HG02571 (cell line): ENCODE measurements around the gene DNMT3L.
"Not testable (repeated sequence)": the region's sequence is repeated elsewhere in the genome, so short reads cannot be mapped to it uniquely, and the experiment has no call there.

ENCODE experiments used
- ATAC-seq: cut with Tn5 transposase; IDR thresholded peaks from one replicate; pipeline ENCODE4 v1.9.1; 2021; ENCODE audit warnings: mild to moderate bottlenecking, moderate library complexity; ENCODE audit not compliant: unreplicated experiment

DNMT3L gene

DNA sequence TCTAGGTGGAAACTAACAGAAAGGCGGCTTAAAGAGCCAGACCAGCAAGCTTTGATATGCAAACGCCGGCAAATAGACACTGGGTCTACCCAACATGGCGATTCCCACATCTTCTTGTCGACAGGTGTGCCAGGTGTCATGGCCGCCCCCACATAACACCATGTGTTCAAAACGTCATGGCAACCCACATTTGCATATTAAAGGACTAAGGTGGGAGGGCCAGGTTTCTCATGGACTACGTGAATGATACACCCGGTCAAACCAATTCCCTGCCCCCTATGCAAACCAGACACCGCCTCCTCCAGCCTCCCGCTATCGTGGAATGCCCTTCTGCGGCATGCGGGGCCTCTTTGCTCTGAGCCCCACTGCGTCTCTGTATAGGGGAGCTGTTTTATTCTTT is 62.2 kb downstream of the DNMT3L start:
- no peak for ATAC-seq

DNA sequence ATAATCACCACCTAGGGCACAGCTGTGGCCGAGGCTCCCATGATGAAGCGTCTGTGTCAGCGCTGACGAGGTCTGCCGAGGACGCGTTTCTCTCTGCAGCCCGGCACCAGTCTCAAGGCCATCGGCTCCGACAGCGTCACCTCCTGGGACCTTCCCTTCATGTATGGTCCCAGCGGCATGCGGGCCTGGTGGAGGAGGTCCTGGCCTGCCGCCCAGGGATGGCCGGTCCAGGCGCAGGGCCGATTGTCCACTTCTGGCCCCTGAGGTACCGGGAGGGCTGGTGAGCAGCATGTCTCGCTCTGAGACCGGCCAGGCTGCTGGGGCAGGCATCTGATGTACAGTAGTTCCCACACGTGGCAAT is 64.6 kb downstream of the DNMT3L start:
- not testable (repeated sequence) for ATAC-seq
